ENCODE measurements around the gene EXOSC10. TPM values are rescaled to one million over a fixed set of nuclear protein-coding genes. Genes with fewer than 3 reads are reported as not detected.
A peak's percentile ranks its signal among the peaks of the same experiment; 100 is the strongest.

Gene EXOSC10
- total and polyA plus RNA-seq, 9 of the 15 experiments (the other 6 are each of a cell fraction or from before 2014, with no cell fraction given): 23.4 to 150 (median 105) TPM

DNA sequence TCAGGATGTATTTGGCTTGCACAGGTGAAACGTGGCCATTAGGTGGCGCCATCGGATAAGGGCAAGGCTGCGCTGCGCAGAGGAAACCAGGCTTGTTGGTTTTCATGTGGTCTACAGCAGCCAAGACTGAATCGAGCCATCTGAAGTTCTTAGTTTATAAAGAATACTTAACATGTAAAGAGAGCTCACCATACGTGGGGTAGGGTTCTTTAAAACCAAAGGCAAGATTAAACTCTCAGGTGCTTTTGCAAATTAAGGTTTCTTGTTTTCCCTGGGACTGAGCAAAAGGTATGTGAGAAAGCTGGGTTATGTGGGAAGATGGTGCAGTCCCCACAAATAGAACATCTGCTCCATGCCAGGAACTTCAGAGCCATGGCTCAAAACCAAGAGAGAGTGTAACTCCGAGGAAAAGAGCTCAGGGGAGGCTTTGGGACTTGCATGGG, 61.9 kb downstream of the EXOSC10 start (continued):
- TF ChIP-seq, protein P1, sequence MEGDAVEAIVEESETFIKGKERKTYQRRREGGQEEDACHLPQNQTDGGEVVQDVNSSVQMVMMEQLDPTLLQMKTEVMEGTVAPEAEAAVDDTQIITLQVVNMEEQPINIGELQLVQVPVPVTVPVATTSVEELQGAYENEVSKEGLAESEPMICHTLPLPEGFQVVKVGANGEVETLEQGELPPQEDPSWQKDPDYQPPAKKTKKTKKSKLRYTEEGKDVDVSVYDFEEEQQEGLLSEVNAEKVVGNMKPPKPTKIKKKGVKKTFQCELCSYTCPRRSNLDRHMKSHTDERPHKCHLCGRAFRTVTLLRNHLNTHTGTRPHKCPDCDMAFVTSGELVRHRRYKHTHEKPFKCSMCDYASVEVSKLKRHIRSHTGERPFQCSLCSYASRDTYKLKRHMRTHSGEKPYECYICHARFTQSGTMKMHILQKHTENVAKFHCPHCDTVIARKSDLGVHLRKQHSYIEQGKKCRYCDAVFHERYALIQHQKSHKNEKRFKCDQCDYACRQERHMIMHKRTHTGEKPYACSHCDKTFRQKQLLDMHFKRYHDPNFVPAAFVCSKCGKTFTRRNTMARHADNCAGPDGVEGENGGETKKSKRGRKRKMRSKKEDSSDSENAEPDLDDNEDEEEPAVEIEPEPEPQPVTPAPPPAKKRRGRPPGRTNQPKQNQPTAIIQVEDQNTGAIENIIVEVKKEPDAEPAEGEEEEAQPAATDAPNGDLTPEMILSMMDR (IDR thresholded peaks at IDR 0.05 in 2 of 3, conservative IDR thresholded peaks at IDR 0.05 in 1 of 3; ENCODE audit: insufficient read depth in 2 of 3, low read depth in 1 of 3, low read length in 3 of 3): peak; percentile 96 to 99 (median 99)
- TF ChIP-seq DDX20 (tag; IDR thresholded peaks at IDR 0.05; ENCODE audit: low read depth) (no peak), CTBP1 (IDR thresholded peaks at IDR 0.05; ENCODE audit: borderline replicate concordance) (peak; percentile 51; the same call in 1 of the 2 replicates), MYC (IDR thresholded peaks at IDR 0.05; ENCODE audit: low read depth, low read length) (peak; percentile 33; the same call in 1 of the 2 replicates), MYC (CRISPR knock-in tag; IDR thresholded peaks at IDR 0.05; ENCODE audit: borderline replicate concordance, low read depth) (no peak), MAZ (CRISPR knock-in tag; conservative IDR thresholded peaks at IDR 0.05 in 1 of 2, IDR thresholded peaks at IDR 0.05 in 1 of 2) (0 out of 4 replicates have a peak, but pooled peaks of 1 of the 2 experiments have one; percentile 36), CC2D1A (IDR thresholded peaks at IDR 0.05) (peak; percentile 88), RHOXF2B (CRISPR knock-in tag; conservative IDR thresholded peaks at IDR 0.05) (peak; percentile 52; the same call in 1 of the 2 replicates), ZNF75A (CRISPR knock-in tag; IDR thresholded peaks at IDR 0.05) (no peak), RBBP5 (IDR thresholded peaks at IDR 0.05; ENCODE audit: borderline replicate concordance, insufficient read depth, low read length, poor library complexity, severe bottlenecking) (no peak), KHSRP (IDR thresholded peaks at IDR 0.05) (no peak), ZNF253 (CRISPR knock-in tag; conservative IDR thresholded peaks at IDR 0.05) (peak; percentile 61; the same call in 1 of the 2 replicates), KLF16 (IDR thresholded peaks at IDR 0.05) (peak; percentile 28; the same call in 1 of the 2 replicates), STAG1 (CRISPR knock-in tag; IDR thresholded peaks at IDR 0.05; ENCODE audit: borderline replicate concordance) (peak; percentile 96), XRCC4 (IDR thresholded peaks at IDR 0.05; ENCODE audit: extremely low read depth, insufficient read depth, insufficient read length) (no peak), ZNF263 (CRISPR knock-in tag; IDR thresholded peaks at IDR 0.05; ENCODE audit: borderline replicate concordance) (no peak), SMC3 (conservative IDR thresholded peaks at IDR 0.05; ENCODE audit: insufficient read depth, low read depth, low read length) (peak; percentile 95), ZNF384 (IDR thresholded peaks at IDR 0.05; ENCODE audit: low read depth, low read length) (0 out of 2 replicates have a peak, but pooled peaks have one; percentile 21), CBX2 (IDR thresholded peaks at IDR 0.05; ENCODE audit: insufficient read depth, low read length, poor library complexity, severe bottlenecking) (no peak), JUND (IDR thresholded peaks at IDR 0.05; ENCODE audit: borderline replicate concordance, low read depth, low read length) (0 out of 2 replicates have a peak, but pooled peaks have one; percentile 34), JUND (tag; IDR thresholded peaks at IDR 0.05; ENCODE audit: borderline replicate concordance, low read depth, low read length) (no peak; the same call in 2 of the 3 replicates)
- TF ChIP-seq, protein P2, sequence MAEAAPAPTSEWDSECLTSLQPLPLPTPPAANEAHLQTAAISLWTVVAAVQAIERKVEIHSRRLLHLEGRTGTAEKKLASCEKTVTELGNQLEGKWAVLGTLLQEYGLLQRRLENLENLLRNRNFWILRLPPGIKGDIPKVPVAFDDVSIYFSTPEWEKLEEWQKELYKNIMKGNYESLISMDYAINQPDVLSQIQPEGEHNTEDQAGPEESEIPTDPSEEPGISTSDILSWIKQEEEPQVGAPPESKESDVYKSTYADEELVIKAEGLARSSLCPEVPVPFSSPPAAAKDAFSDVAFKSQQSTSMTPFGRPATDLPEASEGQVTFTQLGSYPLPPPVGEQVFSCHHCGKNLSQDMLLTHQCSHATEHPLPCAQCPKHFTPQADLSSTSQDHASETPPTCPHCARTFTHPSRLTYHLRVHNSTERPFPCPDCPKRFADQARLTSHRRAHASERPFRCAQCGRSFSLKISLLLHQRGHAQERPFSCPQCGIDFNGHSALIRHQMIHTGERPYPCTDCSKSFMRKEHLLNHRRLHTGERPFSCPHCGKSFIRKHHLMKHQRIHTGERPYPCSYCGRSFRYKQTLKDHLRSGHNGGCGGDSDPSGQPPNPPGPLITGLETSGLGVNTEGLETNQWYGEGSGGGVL (CRISPR knock-in tag; IDR thresholded peaks at IDR 0.05): no peak
- TF ChIP-seq, protein P3, sequence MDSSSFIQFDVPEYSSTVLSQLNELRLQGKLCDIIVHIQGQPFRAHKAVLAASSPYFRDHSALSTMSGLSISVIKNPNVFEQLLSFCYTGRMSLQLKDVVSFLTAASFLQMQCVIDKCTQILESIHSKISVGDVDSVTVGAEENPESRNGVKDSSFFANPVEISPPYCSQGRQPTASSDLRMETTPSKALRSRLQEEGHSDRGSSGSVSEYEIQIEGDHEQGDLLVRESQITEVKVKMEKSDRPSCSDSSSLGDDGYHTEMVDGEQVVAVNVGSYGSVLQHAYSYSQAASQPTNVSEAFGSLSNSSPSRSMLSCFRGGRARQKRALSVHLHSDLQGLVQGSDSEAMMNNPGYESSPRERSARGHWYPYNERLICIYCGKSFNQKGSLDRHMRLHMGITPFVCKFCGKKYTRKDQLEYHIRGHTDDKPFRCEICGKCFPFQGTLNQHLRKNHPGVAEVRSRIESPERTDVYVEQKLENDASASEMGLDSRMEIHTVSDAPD (CRISPR knock-in tag; IDR thresholded peaks at IDR 0.05): no peak

Data from K562 (cell line).